ENCODE measurements around the gene SMAD5.
A peak's percentile ranks its signal among the peaks of the same experiment; 100 is the strongest.

The SMAD5 gene

DNA sequence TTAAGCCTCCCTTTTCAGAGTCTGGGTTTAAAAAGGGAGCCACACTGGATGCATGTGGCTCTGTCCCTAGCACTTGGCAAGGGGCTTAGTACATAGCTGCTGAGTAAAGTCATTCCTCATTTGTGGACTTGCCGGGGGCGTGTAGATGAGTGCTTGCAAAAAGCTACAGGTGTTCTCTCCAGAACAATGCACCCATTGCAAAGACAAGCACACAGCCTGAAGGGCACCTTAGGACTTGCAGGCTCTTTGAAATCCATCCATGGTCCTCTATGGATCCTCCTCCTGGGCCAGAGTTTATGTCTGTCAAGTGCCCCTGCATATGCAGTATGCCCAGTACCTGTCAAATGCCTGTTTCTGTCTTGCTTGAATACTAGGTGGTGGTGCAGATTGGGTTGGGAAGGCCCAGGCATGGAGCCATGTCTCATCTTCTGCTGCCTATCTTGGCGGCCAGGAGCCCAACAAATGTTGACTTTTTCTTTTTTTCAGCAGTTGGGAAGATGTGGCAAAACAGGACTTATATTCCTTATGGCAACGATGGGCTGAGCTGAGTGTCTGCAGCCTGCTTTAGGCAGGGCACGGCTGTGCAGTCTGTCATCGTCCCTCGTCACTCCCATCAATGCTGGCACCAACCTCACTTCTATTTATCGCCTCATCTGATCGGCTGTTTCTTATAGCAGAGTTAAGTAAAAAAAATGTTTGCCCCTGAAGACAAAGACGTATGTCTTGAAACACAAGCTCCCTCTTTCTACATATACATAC is 78.8 kb downstream of the SMAD5 start:
- no peak overlapping the region for H3K4me3 ChIP-seq (ENCODE audit: low read depth, low read length)
- TF ChIP-seq, protein P1, sequence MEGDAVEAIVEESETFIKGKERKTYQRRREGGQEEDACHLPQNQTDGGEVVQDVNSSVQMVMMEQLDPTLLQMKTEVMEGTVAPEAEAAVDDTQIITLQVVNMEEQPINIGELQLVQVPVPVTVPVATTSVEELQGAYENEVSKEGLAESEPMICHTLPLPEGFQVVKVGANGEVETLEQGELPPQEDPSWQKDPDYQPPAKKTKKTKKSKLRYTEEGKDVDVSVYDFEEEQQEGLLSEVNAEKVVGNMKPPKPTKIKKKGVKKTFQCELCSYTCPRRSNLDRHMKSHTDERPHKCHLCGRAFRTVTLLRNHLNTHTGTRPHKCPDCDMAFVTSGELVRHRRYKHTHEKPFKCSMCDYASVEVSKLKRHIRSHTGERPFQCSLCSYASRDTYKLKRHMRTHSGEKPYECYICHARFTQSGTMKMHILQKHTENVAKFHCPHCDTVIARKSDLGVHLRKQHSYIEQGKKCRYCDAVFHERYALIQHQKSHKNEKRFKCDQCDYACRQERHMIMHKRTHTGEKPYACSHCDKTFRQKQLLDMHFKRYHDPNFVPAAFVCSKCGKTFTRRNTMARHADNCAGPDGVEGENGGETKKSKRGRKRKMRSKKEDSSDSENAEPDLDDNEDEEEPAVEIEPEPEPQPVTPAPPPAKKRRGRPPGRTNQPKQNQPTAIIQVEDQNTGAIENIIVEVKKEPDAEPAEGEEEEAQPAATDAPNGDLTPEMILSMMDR (IDR thresholded peaks at IDR 0.05; ENCODE audit: insufficient read depth, low read depth, low read length, missing control alignments): no peak
- no peak for DNase-seq (ENCODE audit: low read depth)

- DNase-seq (ENCODE audit: low read depth): peak; percentile 62
- TF ChIP-seq, protein P1 (IDR thresholded peaks at IDR 0.05; ENCODE audit: insufficient read depth, low read depth, low read length, missing control alignments): peak; percentile 87
- no peak overlapping the region for H3K4me3 ChIP-seq (ENCODE audit: low read depth, low read length)
Measured at GRCh38 chr5:136212252-136212721, 79.6 kb downstream of the SMAD5 start.

- DNase-seq (ENCODE audit: low read depth): no peak
- TF ChIP-seq, protein P1 (IDR thresholded peaks at IDR 0.05; ENCODE audit: insufficient read depth, low read depth, low read length, missing control alignments): no peak
- no peak overlapping the region for H3K4me3 ChIP-seq (ENCODE audit: low read depth, low read length)
Measured at GRCh38 chr5:136213919-136214493, 81.4 kb downstream of the SMAD5 start.

GRCh38 chr5:136215812-136216211 is 83.2 kb downstream of the SMAD5 start:
- DNase-seq (ENCODE audit: low read depth): no peak
- TF ChIP-seq, protein P1 (IDR thresholded peaks at IDR 0.05; ENCODE audit: insufficient read depth, low read depth, low read length, missing control alignments): no peak
- H3K4me3 ChIP-seq (ENCODE audit: low read depth, low read length): no peak overlapping the region

- no peak overlapping the region for H3K4me3 ChIP-seq (ENCODE audit: low read depth, low read length)
- DNase-seq (ENCODE audit: low read depth): no peak
- TF ChIP-seq, protein P1 (IDR thresholded peaks at IDR 0.05; ENCODE audit: insufficient read depth, low read depth, low read length, missing control alignments): no peak
Measured at GRCh38 chr5:136216230-136216629, 83.6 kb downstream of the SMAD5 start.

GRCh38 chr5:136221340-136221739 is 88.7 kb downstream of the SMAD5 start:
- no peak for DNase-seq (ENCODE audit: low read depth)
- no peak overlapping the region for H3K4me3 ChIP-seq (ENCODE audit: low read depth, low read length)
- TF ChIP-seq, protein P1 (IDR thresholded peaks at IDR 0.05; ENCODE audit: insufficient read depth, low read depth, low read length, missing control alignments): no peak

Data from GM12865 (cell line).